Fibroblast of peridontal ligament (primary cell): ENCODE measurements around the gene BST2.
"Not testable (repeated sequence)": the region's sequence is repeated elsewhere in the genome, so short reads cannot be mapped to it uniquely, and the experiment has no call there.

Experiments
- DNase-seq: peaks from one replicate; pipeline ENCODE4 v3.0.0-alpha.2; 2010; ENCODE audit errors: extremely low read depth

BST2 gene

GRCh38 chr19:17389957-17390664 is 15.3 kb downstream of the BST2 start:
- no peak for DNase-seq

- DNase-seq: no peak
These were observed 16.1 kb downstream of the BST2 start for GRCh38 chr19:17389288-17389687.

- peak; percentile 31 for DNase-seq
These were observed 19.4 kb downstream of the BST2 start for GRCh38 chr19:17385878-17386611.

GRCh38 chr19:17380426-17381138 is 24.8 kb downstream of the BST2 start:
- no peak for DNase-seq

- no peak for DNase-seq
These were observed 26.2 kb downstream of the BST2 start for GRCh38 chr19:17379221-17379631.

- no peak for DNase-seq
These were observed 27.2 kb downstream of the BST2 start for GRCh38 chr19:17378271-17378670.

- DNase-seq: no peak
These were observed 28.4 kb downstream of the BST2 start, which contains the start of gene PLVAP for GRCh38 chr19:17376935-17377600. Gene PLVAP (minus strand): TSS chr19:17377342. CDS start chr19:17377288, 54 bp downstream.

GRCh38 chr19:17370026-17370587 is 35.3 kb downstream of the BST2 start:
- DNase-seq: peak; percentile 47

GRCh38 chr19:17365361-17365760 is 40.1 kb downstream of the BST2 start:
- DNase-seq: no peak

- DNase-seq: not testable (repeated sequence)
These were observed 41.4 kb downstream of the BST2 start for GRCh38 chr19:17363852-17364605.

GRCh38 chr19:17359905-17360800 is 45.3 kb downstream of the BST2 start:
- DNase-seq: no peak

- DNase-seq: no peak
These were observed 47.0 kb downstream of the BST2 start for GRCh38 chr19:17358395-17358794.

GRCh38 chr19:17357724-17358123 is 47.7 kb downstream of the BST2 start:
- no peak for DNase-seq

GRCh38 chr19:17357078-17357666 is 48.3 kb downstream of the BST2 start:
- no peak for DNase-seq

- no peak for DNase-seq
These were observed 52.0 kb downstream of the BST2 start for GRCh38 chr19:17353386-17353785.
